Measurements from ENCODE around the gene LGALS3BP.
A peak's percentile ranks its signal among the peaks of the same experiment; 100 is the strongest.
"Not testable (repeated sequence)": the region's sequence is repeated elsewhere in the genome, so short reads cannot be mapped to it uniquely, and the experiment has no call there.

LGALS3BP gene

GRCh38 chr17:78979780-78980623, at the start of gene LGALS3BP:
LGALS3BP (minus strand) TSS chr17:78979923; CDS start chr17:78977191, 2,732 bp downstream.
- DNase-seq = peak; percentile 16 to 18

DNA sequence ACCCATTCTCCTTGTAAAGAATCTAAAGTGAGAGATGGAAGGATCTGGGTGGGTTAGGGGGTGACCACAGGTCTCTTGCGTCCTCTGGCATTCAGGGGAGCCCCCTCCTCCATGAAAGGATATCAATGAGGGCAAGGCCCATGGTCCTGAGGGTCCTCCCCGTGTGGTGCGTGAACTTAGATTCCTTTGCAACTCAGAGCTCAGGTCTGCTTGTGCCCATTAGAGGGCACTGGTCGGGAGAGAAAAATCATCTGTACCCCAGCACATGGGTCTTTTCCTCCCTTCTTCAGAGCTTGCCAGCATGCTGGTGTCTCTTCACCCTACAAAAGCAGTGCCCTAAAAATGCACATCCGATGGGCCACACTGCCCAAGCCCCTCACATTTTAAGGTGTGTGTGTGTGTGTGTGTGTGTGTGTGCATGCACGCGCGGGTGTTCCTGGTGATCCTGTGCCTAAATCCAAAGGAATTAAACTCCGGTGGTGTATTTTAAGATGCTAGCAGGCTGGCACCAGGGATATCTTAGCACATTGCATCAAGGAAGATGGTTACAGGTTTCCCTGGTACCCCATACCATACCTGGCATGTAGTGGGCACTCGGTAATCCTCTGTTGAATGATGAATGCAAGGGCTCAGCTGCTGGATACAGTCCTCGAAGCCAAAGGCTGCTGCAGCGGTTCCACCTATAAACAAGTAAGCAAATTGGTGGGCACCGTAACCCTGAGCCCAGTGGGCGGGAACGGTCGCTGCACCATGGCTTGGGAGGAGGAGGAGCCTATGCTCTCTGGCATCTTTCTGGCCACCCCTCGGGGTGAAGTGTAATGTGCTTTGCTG, 49.0 kb upstream of the LGALS3BP start:
- DNase-seq = no peak

- DNase-seq = no peak
Measured at GRCh38 chr17:79027925-79028491, 48.3 kb upstream of the LGALS3BP start.

DNA sequence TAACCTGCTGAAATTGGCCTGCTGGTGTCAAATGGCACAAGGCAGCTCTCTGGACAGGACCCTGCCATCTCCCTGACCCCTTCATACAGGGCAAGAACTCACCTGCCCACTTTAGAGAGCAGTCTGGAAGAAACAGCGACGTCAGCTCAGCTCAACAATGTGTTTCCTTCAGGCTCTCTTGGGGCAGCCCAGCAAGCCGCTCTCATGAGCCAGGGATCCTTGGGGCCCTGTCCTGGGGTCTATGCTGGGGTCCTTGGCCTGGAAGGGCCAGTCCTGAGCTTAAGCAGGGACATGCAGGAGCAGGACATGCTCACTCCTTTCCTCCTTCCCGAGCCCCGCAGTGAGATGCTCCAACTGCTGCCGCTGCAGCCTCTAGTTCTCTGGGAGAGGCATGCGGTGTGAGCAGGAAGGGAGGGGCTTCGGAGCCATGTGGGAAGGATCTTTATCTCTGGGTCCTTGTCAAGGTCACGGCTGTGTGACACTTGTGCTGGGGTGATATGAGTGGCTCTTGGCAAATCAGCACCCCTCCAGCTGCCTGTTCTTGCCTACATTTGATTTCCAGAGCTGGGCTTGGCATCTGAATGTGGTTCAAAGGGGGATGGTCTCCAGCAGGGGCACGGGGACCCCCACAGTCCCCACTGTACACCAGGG, 47.7 kb upstream of the LGALS3BP start:
- DNase-seq = no peak

DNA sequence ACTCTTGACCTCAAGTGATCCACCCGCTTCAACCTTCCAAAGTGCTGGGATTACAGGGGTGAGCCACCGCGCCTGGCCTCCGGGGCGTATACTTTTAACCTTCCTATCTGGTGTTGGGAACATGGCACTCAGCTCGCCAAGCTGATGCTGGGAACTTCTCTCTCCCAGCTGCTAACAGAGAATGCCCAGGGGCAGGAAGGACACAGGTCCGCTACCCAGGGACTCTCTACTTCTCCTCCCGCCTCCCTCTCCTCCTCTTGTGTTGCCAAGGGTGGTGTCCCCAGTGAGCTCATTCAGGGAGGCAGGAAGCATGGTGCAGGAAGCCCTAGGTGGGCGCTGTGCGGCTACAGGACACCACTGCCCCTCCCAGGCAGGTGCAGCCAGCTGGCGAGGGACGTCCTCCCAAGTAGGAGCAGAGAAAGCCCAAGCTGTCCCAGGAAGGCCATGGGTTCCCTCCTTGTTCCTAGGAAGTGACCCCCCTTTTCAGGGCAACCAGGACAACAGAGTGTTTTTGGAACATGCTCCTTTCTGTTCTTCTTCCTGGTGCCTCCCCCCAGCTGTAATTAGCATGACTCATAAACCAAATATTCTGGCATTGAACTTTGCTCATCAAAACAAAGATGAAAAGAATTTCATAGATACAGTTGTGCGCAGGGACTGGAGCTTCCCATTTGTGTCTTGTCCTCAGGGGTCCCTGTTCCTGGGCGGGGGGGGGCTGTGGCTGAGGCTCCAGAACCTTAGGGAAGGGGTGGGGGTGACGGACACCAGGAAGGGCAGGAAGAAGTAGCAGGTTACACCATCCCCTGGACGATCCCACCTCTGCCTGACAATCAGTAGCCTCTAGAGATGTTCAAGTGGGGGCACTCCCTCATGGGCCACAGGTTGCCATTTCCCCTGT, 46.9 kb upstream of the LGALS3BP start:
- no peak for DNase-seq

DNA sequence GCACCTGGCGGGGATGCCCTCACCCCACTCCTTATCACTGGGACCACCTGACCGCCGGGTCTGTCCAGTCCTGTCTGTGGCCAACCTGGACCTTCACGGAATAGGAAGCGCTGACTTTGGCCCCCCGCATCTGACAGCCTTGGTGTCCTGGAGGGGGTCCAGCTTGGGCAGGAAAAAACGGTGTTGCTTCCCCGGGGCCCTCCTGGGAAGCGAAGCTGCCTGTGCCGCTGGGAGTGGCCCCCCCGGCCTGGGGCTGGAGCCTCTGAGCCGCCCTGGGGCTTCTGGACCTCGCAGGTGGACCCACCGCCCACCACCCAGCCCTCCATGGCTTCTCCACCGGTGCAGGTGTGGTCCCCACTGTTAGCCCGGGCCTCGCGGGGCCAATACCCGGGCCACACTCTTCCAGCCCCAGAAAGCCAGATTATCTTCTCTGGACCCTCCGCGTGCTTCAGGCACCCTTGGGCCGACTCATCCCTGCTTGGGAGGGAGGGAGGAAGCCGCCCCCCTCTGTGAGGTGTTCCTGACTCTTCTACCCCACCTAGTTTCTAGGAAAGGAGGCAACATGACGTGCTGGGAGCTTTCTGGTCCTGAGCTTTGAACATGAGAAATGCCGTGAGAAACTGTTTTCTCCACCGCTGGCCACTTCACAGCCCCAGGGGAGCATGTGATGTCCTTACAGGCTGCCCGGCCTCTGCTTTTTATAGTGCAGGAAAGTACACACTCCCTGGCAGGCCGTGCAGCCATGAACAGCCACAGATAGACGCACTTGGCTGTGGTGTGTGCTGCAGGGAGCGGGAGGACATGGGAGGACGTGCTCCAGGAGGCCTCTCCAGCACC, 45.4 kb upstream of the LGALS3BP start:
- DNase-seq = no peak

- DNase-seq = no peak
Measured at GRCh38 chr17:79023886-79024771, 44.4 kb upstream of the LGALS3BP start, which contains the start of gene C1QTNF1. C1QTNF1 (plus strand) TSS chr17:79024169; CDS start chr17:79043969, 19,800 bp downstream.

GRCh38 chr17:79023180-79023705, 43.5 kb upstream of the LGALS3BP start:
- no peak for DNase-seq

GRCh38 chr17:79022507-79022991, 42.8 kb upstream of the LGALS3BP start:
- DNase-seq = no peak

GRCh38 chr17:79021929-79022328, 42.2 kb upstream of the LGALS3BP start:
- not testable (repeated sequence) for DNase-seq

GRCh38 chr17:79020631-79021301, 41.0 kb upstream of the LGALS3BP start:
- DNase-seq = no peak

GRCh38 chr17:79019632-79020584, 40.2 kb upstream of the LGALS3BP start:
- DNase-seq = no peak

GRCh38 chr17:79019261-79019631, 39.5 kb upstream of the LGALS3BP start:
- DNase-seq = no peak

DNA sequence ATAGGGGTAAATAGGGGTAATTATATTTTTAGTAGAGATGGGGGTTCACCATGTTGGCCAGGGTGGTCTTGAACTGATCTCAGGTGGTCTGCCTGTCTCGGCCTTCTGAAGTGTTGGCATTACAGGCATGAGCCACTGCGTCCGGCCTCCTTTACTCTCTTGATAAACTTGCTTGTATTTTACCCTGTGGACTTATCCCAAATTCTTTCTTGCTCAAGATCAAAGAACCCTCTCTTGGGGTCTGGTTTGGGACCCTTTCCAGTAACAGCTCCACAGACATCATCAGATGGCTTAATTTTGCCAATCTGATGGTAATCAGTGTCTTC, 38.6 kb upstream of the LGALS3BP start:
- no peak for DNase-seq

GRCh38 chr17:79017546-79018369, 38.0 kb upstream of the LGALS3BP start:
- DNase-seq = no peak

GRCh38 chr17:79014158-79014758, 34.5 kb upstream of the LGALS3BP start:
- no peak for DNase-seq

Data from NCI-H1930 (cell line).